Left lobe of liver (tissue), 2 donors: ENCODE data around the gene SPRR4. TPM values are rescaled to one million over a fixed set of nuclear protein-coding genes. Genes with fewer than 3 reads are reported as not detected.

Experiments used
- ATAC-seq: fragments of 200-7000 bp; cut with Tn5 transposase; one replicate; pipeline ENCODE4 v1.9.1; 2020; ENCODE audit warnings: mild to moderate bottlenecking, moderate library complexity
- DNase-seq: peaks from one replicate; pipeline ENCODE4 v3.0.0-alpha.2; 2020; ENCODE audit warnings: low spot score
- total RNA-seq: library from RNA; stranded (reverse); gene quantifications from one replicate; pipeline ENCODE4 v1.2.1, GENCODE V29; 2021
- donor health status: DM: no; HTN: no; CAD: no; lungs with moderate emphysema.
- donor health status: DM: no; HTN: yes; CAD: no.

Gene SPRR4
- total RNA-seq, 1 donor from 2014 or later: not detected

- DNase-seq (no peak), ATAC-seq (no peak)
These were observed 5.9 kb upstream of the SPRR4 start for GRCh38 chr1:152964536-152964935.

GRCh38 chr1:152965853-152966252 lies 4.6 kb upstream of the SPRR4 start:
- ATAC-seq: no peak

GRCh38 chr1:152967201-152967600 lies 3.2 kb upstream of the SPRR4 start:
- no peak for ATAC-seq
- DNase-seq: no peak

More at GRCh38 chr1:152965853-152966252, 4.6 kb upstream of the SPRR4 start:
- no peak for DNase-seq

GRCh38 chr1:152968248-152968647 lies 2.2 kb upstream of the SPRR4 start:
- DNase-seq: no peak
- no peak for ATAC-seq

GRCh38 chr1:152969036-152969435 lies 1.4 kb upstream of the SPRR4 start:
- no peak for ATAC-seq
- no peak for DNase-seq

GRCh38 chr1:152972196-152972886 lies 1.9 kb downstream of the SPRR4 start:
- ATAC-seq: no peak
- no peak for DNase-seq

- ATAC-seq: no peak
- no peak for DNase-seq
These were observed 6.2 kb downstream of the SPRR4 start for GRCh38 chr1:152976688-152977087.

GRCh38 chr1:152977614-152978013 lies 7.2 kb downstream of the SPRR4 start:
- no peak for ATAC-seq
- no peak for DNase-seq

GRCh38 chr1:152980676-152981075 lies 10.2 kb downstream of the SPRR4 start:
- ATAC-seq (no peak), DNase-seq (no peak)

- DNase-seq (no peak), ATAC-seq (no peak)
These were observed 10.9 kb downstream of the SPRR4 start for GRCh38 chr1:152981146-152981871.

GRCh38 chr1:152982076-152982475 lies 11.6 kb downstream of the SPRR4 start:
- DNase-seq: no peak
- no peak for ATAC-seq

- DNase-seq: no peak
- ATAC-seq: no peak
These were observed 12.8 kb downstream of the SPRR4 start for GRCh38 chr1:152983234-152983633.

- DNase-seq: no peak
- no peak for ATAC-seq
These were observed 13.3 kb downstream of the SPRR4 start, which contains the start of gene SPRR1A for GRCh38 chr1:152983743-152984142. TSS of gene SPRR1A (plus strand) at chr1:152984081. CDS start at chr1:152985231, 1,150 bp downstream.

- no peak for DNase-seq
These were observed 16.1 kb downstream of the SPRR4 start for GRCh38 chr1:152986578-152986977.

GRCh38 chr1:152993186-152993585 lies 22.7 kb downstream of the SPRR4 start:
- DNase-seq: no peak

More at GRCh38 chr1:152986578-152986977, 16.1 kb downstream of the SPRR4 start:
- no peak for ATAC-seq

GRCh38 chr1:152995842-152996241 lies 25.4 kb downstream of the SPRR4 start:
- no peak for ATAC-seq
- no peak for DNase-seq

More at GRCh38 chr1:152993186-152993585, 22.7 kb downstream of the SPRR4 start:
- ATAC-seq: no peak

- DNase-seq: no peak
- no peak for ATAC-seq
These were observed 26.4 kb downstream of the SPRR4 start for GRCh38 chr1:152996633-152997400.

- ATAC-seq (no peak), DNase-seq (no peak)
These were observed 27.5 kb downstream of the SPRR4 start for GRCh38 chr1:152997901-152998300.

- ATAC-seq (no peak), DNase-seq (no peak)
These were observed 28.0 kb downstream of the SPRR4 start for GRCh38 chr1:152998476-152998875.

GRCh38 chr1:152999818-153000217 lies 29.4 kb downstream of the SPRR4 start:
- no peak for DNase-seq
- no peak for ATAC-seq

- DNase-seq (no peak), ATAC-seq (no peak)
These were observed 29.8 kb downstream of the SPRR4 start for GRCh38 chr1:153000294-153000693.
